Skin epidermis (tissue), 12 donors: ENCODE measurements around the gene CYS1.
"Not testable (repeated sequence)": the region's sequence is repeated elsewhere in the genome, so short reads cannot be mapped to it uniquely, and the experiment has no call there.

Source experiments
- H3K27ac ChIP-seq, 21 experiments: fragments of 200-600 bp; sonication (generic) in 11 of 21; one replicate each; pipeline ENCODE4 v1.5.0; 2020; ENCODE audit warnings: mild to moderate bottlenecking in 3 of 21, inconsistent platforms in 2 of 21, moderate library complexity in 2 of 21
- H3K4me3 ChIP-seq, 7 experiments: fragments of 200-600 bp; sonication (generic) in 2 of 7; one replicate each; pipeline ENCODE4 v1.5.0; 2020; ENCODE audit warnings: inconsistent platforms in 2 of 7, mild to moderate bottlenecking in 2 of 7, moderate library complexity in 1 of 7

CYS1 gene

GRCh38 chr2:10095175-10095574 is 15.0 kb upstream of the CYS1 start:
- H3K4me3 ChIP-seq: no peak overlapping the region
- no peak overlapping the region for H3K27ac ChIP-seq

- H3K27ac ChIP-seq: no peak overlapping the region
- no peak overlapping the region for H3K4me3 ChIP-seq
These were observed 14.1 kb upstream of the CYS1 start for GRCh38 chr2:10094271-10094814.

GRCh38 chr2:10091889-10092244 is 11.7 kb upstream of the CYS1 start:
- H3K4me3 ChIP-seq, H3K27ac ChIP-seq: not testable (repeated sequence)

- Histone ChIP-seq H3K27ac (no peak overlapping the region), H3K4me3 (peak overlapping the region in 3 of 7 experiments; percentile 6 to 30 (median 23))
These were observed 11.1 kb upstream of the CYS1 start for GRCh38 chr2:10091182-10091888.

GRCh38 chr2:10089565-10090190 is 9.5 kb upstream of the CYS1 start:
- Histone ChIP-seq H3K4me3 (no peak overlapping the region), H3K27ac (no peak overlapping the region)

GRCh38 chr2:10087360-10087759 is 7.1 kb upstream of the CYS1 start:
- no peak overlapping the region for H3K4me3 ChIP-seq
- H3K27ac ChIP-seq: no peak overlapping the region

- no peak overlapping the region for H3K27ac ChIP-seq
- no peak overlapping the region for H3K4me3 ChIP-seq
These were observed 6.7 kb upstream of the CYS1 start for GRCh38 chr2:10086950-10087349.

- no peak overlapping the region for H3K27ac ChIP-seq
- no peak overlapping the region for H3K4me3 ChIP-seq
These were observed 5.5 kb upstream of the CYS1 start for GRCh38 chr2:10085668-10086059.

GRCh38 chr2:10085043-10085667 is 4.9 kb upstream of the CYS1 start:
- Histone ChIP-seq H3K4me3 (no peak overlapping the region), H3K27ac (no peak overlapping the region)

GRCh38 chr2:10084223-10084865 is 4.1 kb upstream of the CYS1 start:
- Histone ChIP-seq H3K27ac (no peak overlapping the region), H3K4me3 (no peak overlapping the region)

- H3K27ac ChIP-seq: no peak overlapping the region
These were observed 3.5 kb upstream of the CYS1 start for GRCh38 chr2:10083692-10084211.

GRCh38 chr2:10083046-10083445 is 2.8 kb upstream of the CYS1 start:
- Histone ChIP-seq H3K27ac (no peak overlapping the region), H3K4me3 (no peak overlapping the region)

More at GRCh38 chr2:10083692-10084211, 3.5 kb upstream of the CYS1 start:
- no peak overlapping the region for H3K4me3 ChIP-seq

- Histone ChIP-seq H3K4me3 (peak overlapping the region; percentile 18 to 56 (median 33)), H3K27ac (peak overlapping the region in 14 of 21 experiments; percentile 1 to 87 (median 68))
These were observed 509 bp upstream of the CYS1 start for GRCh38 chr2:10080536-10081304.

- Histone ChIP-seq H3K4me3 (peak overlapping the region; percentile 28 to 56 (median 41)), H3K27ac (peak overlapping the region in 19 of 21 experiments; percentile 42 to 87 (median 75))
These were observed 843 bp downstream of the CYS1 start for GRCh38 chr2:10079266-10079869.

- Histone ChIP-seq H3K4me3 (peak overlapping the region in 6 of 7 experiments; percentile 28 to 56 (median 38)), H3K27ac (peak overlapping the region in 18 of 21 experiments; percentile 42 to 87 (median 76))
These were observed 1.4 kb downstream of the CYS1 start for GRCh38 chr2:10078704-10079265.

GRCh38 chr2:10078001-10078400 is 2.2 kb downstream of the CYS1 start:
- no peak overlapping the region for H3K4me3 ChIP-seq
- peak overlapping the region in 1 of 21 experiments; percentile 52 for H3K27ac ChIP-seq

- Histone ChIP-seq H3K4me3 (no peak overlapping the region), H3K27ac (no peak overlapping the region)
These were observed 3.2 kb downstream of the CYS1 start for GRCh38 chr2:10076988-10077527.

GRCh38 chr2:10076511-10076910 is 3.7 kb downstream of the CYS1 start:
- H3K27ac ChIP-seq: no peak overlapping the region
- no peak overlapping the region for H3K4me3 ChIP-seq
